NCI-H510A (cell line): ENCODE measurements around the gene IL24.
A peak's percentile ranks its signal among the peaks of the same experiment; 100 is the strongest.
"Not testable (repeated sequence)": the region's sequence is repeated elsewhere in the genome, so short reads cannot be mapped to it uniquely, and the experiment has no call there.

Source experiments
- DNase-seq: peaks from one replicate; lab custom pipeline; 2025; lab: John Stamatoyannopoulos, UW

IL24 gene

GRCh38 chr1:206904423-206905142, 7.3 kb downstream of the IL24 start:
- DNase-seq: no peak

GRCh38 chr1:206905295-206906164, 8.3 kb downstream of the IL24 start:
- no peak for DNase-seq

GRCh38 chr1:206907304-206907991, 10.2 kb downstream of the IL24 start:
- DNase-seq: no peak

- no peak for DNase-seq
Measured at GRCh38 chr1:206908038-206908437, 10.8 kb downstream of the IL24 start.

- peak; percentile 81 for DNase-seq
Measured at GRCh38 chr1:206909161-206909882, 12.1 kb downstream of the IL24 start.

GRCh38 chr1:206909883-206910318, 12.7 kb downstream of the IL24 start:
- DNase-seq: no peak

- no peak for DNase-seq
Measured at GRCh38 chr1:206911064-206911663, 13.9 kb downstream of the IL24 start.

- DNase-seq: peak; percentile 23
Measured at GRCh38 chr1:206912445-206913095, 15.3 kb downstream of the IL24 start.

- no peak for DNase-seq
Measured at GRCh38 chr1:206913766-206914537, 16.7 kb downstream of the IL24 start.

- DNase-seq: no peak
Measured at GRCh38 chr1:206915030-206915735, 17.9 kb downstream of the IL24 start.

- no peak for DNase-seq
Measured at GRCh38 chr1:206916000-206916709, 18.9 kb downstream of the IL24 start.

GRCh38 chr1:206918076-206918475, 20.8 kb downstream of the IL24 start:
- no peak for DNase-seq

GRCh38 chr1:206921772-206922265, 24.6 kb downstream of the IL24 start, which contains the start of gene FCMR:
Gene FCMR (minus strand): TSS chr1:206921941. CDS start chr1:206921854, 87 bp downstream.
- no peak for DNase-seq

- DNase-seq: no peak
Measured at GRCh38 chr1:206922524-206922923, 25.3 kb downstream of the IL24 start.

- DNase-seq: no peak
Measured at GRCh38 chr1:206923009-206923960, 26.0 kb downstream of the IL24 start.

GRCh38 chr1:206923961-206924557, 26.8 kb downstream of the IL24 start:
- DNase-seq: not testable (repeated sequence)

GRCh38 chr1:206924592-206925105, 27.4 kb downstream of the IL24 start:
- DNase-seq: no peak
